Measurements from ENCODE around the gene CXCR6. TPM values are rescaled to one million over a fixed set of nuclear protein-coding genes. Genes with fewer than 3 reads are reported as not detected.

The CXCR6 gene
- total RNA-seq, 2 experiments from 2014 or later, result 0.49 to 0.58 TPM

DNA sequence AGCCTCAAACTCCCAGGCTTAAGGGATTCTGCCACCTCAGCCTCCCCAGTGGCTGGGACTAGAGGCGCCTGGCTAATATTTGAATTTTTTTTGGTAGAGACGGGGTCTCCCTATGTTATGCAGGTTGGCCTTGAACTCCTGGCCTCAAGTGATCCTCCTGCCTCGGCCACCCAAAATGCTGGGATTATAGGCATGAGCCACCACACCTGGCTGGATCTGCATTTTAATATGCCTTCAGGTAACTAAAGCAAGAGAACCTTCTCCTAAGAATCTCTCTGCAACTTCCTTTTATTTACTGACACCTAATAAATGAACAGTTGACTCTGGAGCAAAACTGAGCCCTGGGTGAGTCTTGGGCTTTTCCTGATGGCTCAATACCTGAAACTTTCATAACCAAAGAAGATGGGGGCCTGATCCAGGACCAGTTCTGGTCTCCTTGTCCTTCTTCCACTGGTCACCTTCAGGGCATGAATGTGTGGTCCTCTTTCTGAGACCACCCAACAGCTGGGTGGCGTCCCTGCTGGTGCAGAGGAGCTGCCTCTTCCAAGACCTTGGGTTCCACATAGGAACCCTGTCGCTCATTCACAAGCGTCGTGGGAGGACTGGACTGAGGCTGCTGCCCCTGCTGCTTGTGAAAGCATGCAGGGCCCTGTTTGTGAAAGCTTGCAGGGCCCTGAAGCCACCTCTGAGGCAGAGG is 28.8 kb upstream of the CXCR6 start:
- H3K4me3 Mint-ChIP-seq, result no peak overlapping the region
- peaks cover 35% of the 10 kb centered on the region for H3K4me1 Mint-ChIP-seq
- no peak for DNase-seq
- peaks cover 32% of the 10 kb centered on the region for H3K27me3 Mint-ChIP-seq
- peaks cover 13% of the 10 kb centered on the region for H3K36me3 Mint-ChIP-seq
- no peaks in the 10 kb centered on the region for H3K9me3 Mint-ChIP-seq
- H3K27ac Mint-ChIP-seq, result no peak overlapping the region

DNA sequence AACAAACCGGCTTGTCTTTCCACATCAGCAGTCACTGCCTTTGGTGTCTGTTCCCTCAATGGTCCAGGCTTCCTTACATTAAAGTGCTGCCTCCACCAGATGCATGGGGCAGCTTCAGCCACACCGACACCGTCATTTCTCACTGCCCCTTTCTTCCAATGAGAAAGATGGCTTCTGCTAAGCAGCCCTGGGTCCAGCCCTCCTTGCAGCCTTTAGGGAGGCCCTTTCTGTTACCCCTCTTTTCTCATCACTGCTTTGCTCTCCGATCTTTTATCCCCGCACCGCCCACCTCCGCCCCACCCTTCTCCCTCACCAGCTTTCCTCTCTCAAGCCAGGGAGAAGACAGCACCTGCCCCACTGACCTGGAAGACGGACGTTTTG is 28.2 kb upstream of the CXCR6 start:
- Mint-ChIP-seq H3K9me3 (no peaks in the 10 kb centered on the region), H3K4me3 (peak overlapping the region; percentile 29), H3K27me3 (peaks cover 28% of the 10 kb centered on the region), H3K4me1 (peaks cover 35% of the 10 kb centered on the region), H3K27ac (peak overlapping the region; percentile 65), H3K36me3 (peaks cover 13% of the 10 kb centered on the region)
- DNase-seq, result no peak

DNA sequence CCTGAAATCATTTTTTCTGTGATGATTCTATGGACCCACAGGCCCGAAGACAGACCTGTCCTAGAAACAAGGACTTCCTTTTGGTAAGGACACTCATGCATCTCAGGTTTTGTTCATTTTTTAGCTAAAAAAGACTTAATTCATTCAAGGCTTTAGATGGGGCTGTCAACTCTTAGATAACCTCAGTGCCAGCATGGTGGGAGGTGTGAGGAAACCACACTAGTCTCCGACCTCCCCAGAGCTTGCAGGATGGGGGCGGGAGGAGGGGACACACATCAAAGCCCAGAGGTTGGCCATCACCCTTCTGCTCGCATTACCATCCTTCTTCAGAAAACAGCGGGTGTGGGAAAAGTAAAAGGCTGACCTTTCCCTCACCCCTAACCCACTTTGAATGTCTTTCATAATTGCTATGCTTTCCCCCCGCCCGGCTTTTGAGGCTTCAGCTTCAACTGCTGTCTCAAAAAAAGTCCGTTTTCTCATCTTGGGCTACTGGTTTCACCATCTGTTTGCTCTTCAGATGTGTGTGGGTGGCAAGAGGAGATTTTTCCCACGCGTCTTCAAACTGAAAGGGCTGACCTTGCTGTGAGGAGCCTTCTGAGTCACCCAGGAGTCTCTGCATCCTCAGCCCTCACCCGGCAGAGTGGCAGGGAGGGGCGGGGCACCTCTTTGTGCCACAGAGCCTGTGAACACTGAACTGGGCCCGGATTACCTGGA is 27.6 kb upstream of the CXCR6 start:
- H3K27me3 Mint-ChIP-seq, result peaks cover 24% of the 10 kb centered on the region
- peak; percentile 86 for DNase-seq
- peak overlapping the region; percentile 29 for H3K4me3 Mint-ChIP-seq
- H3K9me3 Mint-ChIP-seq, result no peaks in the 10 kb centered on the region
- peaks cover 9% of the 10 kb centered on the region for H3K36me3 Mint-ChIP-seq
- H3K27ac Mint-ChIP-seq, result peak overlapping the region; percentile 65
- H3K4me1 Mint-ChIP-seq, result peaks cover 35% of the 10 kb centered on the region

DNA sequence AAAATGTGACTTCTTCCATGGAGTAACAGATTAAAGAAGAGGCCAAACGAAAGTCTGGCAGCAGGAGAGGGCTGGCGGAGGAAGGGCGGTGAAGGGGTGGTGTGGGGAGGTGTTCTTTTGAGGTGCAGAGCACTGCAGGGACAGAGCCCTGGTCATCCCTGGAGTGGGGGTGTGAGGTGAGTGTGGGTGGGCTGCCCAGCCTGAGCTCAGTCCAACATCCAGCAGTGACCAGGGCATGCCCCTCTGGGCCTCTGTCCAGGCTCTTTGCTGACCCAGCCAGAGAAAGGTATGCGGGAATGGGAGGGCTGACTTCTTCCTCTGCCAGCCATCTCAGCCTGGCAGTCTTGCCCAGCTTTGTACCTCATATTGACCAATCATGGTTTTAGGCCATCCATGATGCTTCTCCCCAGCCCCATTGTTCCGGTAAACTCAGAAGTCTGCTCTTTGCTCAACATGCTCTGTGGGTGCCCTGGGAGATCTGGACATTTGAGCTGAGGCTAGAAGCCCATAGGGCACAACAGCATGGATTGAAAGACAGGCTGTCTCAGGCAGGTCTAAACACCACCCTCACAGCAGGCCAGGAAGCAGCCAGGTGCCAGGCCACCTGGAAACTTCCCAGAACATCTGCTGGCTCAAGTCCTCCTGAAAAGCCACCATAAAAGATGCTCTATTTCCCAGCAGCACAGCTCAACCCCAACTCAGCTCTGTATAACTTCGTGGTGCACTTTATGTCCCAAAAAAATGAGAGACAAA is 25.9 kb upstream of the CXCR6 start:
- Mint-ChIP-seq H3K36me3 (peaks cover 16% of the 10 kb centered on the region), H3K9me3 (no peaks in the 10 kb centered on the region), H3K27me3 (peaks cover 18% of the 10 kb centered on the region), H3K4me3 (no peak overlapping the region), H3K4me1 (peaks cover 43% of the 10 kb centered on the region), H3K27ac (no peak overlapping the region)
- DNase-seq, result no peak

DNA sequence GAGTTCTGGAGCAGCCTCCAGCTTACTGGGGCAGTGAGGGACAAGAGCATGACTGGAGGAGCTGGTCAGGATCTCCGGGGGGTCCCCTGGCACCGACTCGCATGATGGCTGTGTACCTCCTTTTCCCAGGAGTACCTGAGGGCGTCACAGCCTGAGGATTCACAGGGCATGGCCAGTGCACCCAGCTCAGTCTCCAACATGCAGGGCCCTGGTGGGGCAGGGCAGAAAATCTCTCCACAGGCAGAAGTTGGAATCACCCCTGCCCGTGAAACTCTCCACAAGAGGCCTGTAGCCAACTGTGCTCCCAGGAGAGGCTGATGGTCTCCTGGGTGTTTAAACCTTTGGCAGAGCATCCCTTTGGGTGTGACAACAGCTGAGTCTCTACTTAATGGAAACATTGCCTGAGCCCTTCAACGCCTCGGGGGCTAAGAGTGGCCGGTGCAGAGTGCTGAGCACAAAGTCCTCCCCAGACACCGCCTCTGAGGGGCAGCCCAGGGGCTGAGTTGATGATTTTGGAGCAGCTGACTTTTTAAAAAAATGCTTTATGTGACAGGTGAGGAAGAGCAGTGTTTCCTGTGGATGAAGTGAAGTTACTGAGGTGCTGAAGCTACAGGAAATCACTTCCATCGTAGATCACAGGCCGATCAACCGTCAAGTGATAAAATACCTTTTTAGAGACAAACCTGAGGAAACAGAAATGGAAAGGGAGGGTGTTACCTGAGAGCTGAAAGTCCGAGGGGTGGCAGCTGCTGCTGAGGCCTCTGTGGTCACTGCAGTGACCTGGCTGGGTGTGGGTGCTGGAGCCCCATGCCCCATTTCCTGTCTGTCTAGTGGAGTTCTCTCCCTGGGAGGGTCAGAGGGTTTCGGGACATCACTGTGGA is 21.9 kb upstream of the CXCR6 start:
- Mint-ChIP-seq H3K4me1 (peaks cover 24% of the 10 kb centered on the region), H3K27ac (peak overlapping the region; percentile 27)

DNA sequence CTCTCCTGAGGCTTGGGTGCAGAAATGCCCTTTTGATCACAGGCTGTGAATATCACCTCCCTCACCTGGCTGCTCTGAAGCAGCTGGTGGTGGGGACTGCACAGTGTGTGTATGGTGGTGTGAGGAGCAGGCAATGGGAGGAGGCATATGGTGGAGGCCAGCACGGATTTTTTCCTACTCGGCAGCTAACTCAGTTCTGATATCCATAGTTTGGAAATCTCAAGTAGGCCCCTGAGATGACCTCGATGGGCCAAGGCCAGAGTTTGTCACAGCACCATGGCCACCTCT is 21.3 kb upstream of the CXCR6 start:
- Mint-ChIP-seq H3K36me3 (peaks cover 24% of the 10 kb centered on the region), H3K4me3 (no peak overlapping the region), H3K4me1 (peaks cover 18% of the 10 kb centered on the region), H3K27me3 (peaks cover under 1% of the 10 kb centered on the region), H3K9me3 (no peaks in the 10 kb centered on the region), H3K27ac (no peak overlapping the region)
- DNase-seq, result no peak

More for the DNA sequence above, 21.9 kb upstream of the CXCR6 start:
- no peak for DNase-seq
- Mint-ChIP-seq H3K36me3 (peaks cover 24% of the 10 kb centered on the region), H3K4me3 (no peak overlapping the region), H3K27me3 (peaks cover 4% of the 10 kb centered on the region), H3K9me3 (no peaks in the 10 kb centered on the region)

DNA sequence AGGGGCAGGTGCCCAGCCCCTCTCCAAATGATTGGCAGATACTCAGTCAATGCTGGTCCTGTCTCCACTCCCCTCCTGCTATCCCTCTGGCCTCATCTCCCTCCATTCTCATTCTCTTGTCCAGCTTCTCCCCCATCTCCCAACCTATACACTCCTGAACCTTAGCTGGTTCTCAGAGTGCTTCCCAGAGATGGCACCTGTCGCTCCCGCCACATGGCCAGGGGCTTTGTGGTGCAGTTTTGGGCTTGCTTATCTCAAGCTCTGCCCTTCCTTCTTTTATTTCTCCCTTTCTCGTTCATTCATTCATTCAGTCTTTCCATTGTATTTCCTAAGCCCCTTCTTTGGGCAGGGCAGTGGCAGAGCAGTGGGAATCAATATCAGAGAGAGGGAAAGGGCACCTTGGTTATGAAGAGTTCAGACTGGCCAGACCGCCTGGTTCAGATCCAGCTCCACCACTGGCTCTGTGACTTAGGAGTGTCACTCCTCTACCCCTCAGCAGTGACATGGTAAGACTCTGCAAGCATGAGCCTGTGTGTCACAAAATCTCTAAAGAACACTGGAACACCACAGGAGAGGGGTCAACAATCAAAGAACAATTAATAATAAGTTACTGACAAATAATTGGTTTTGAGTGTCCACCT is 20.2 kb upstream of the CXCR6 start:
- Mint-ChIP-seq H3K36me3 (peaks cover 23% of the 10 kb centered on the region), H3K27me3 (no peaks in the 10 kb centered on the region), H3K9me3 (no peaks in the 10 kb centered on the region), H3K4me3 (no peak overlapping the region), H3K27ac (no peak overlapping the region), H3K4me1 (peaks cover 15% of the 10 kb centered on the region)
- no peak for DNase-seq

DNA sequence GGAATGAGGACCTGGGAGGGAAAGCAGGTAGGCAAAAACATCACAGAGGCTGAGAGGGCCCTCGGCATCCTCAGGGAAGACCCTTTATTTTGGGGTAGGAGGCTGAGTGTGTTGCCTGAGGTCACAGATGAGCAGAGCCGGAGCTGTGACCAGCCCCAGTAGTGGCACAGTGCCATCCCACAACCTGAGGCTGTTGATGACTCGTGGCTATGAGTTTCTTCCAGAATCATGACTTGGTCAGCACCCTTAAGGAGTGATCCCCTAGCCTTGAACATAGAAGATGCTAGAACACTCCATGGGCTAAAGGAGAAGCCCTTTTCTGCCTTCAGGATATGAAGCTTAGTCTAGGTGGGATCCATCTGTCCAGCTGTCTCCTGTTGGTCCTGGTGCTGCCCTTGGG is 19.5 kb upstream of the CXCR6 start:
- Mint-ChIP-seq H3K27ac (no peak overlapping the region), H3K4me1 (peaks cover 12% of the 10 kb centered on the region), H3K4me3 (no peak overlapping the region), H3K9me3 (no peaks in the 10 kb centered on the region), H3K36me3 (peaks cover 21% of the 10 kb centered on the region), H3K27me3 (no peaks in the 10 kb centered on the region)
- DNase-seq, result no peak

DNA sequence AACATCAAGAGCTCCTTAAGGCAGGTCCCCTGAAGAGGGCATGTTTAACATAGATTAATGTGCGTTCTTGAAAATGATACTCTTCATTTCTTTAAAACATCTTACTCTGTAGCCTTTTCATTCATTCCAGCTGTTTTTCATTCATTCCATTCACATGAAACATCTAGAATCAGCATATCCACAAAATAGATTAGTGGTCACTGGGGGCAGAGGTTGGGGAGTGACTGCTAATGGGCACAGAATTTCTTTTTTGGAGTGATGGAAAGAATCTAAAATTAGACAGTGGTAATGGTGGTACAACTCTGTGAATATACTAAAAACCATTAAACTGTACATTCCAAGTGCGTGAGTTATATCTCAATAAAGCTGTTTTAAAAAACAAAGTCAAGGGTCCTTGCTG is 15.4 kb upstream of the CXCR6 start:
- Mint-ChIP-seq H3K36me3 (peaks cover 26% of the 10 kb centered on the region), H3K9me3 (no peaks in the 10 kb centered on the region), H3K4me3 (no peak overlapping the region), H3K27me3 (no peaks in the 10 kb centered on the region), H3K4me1 (peaks cover 3% of the 10 kb centered on the region), H3K27ac (no peak overlapping the region)
- no peak for DNase-seq

DNA sequence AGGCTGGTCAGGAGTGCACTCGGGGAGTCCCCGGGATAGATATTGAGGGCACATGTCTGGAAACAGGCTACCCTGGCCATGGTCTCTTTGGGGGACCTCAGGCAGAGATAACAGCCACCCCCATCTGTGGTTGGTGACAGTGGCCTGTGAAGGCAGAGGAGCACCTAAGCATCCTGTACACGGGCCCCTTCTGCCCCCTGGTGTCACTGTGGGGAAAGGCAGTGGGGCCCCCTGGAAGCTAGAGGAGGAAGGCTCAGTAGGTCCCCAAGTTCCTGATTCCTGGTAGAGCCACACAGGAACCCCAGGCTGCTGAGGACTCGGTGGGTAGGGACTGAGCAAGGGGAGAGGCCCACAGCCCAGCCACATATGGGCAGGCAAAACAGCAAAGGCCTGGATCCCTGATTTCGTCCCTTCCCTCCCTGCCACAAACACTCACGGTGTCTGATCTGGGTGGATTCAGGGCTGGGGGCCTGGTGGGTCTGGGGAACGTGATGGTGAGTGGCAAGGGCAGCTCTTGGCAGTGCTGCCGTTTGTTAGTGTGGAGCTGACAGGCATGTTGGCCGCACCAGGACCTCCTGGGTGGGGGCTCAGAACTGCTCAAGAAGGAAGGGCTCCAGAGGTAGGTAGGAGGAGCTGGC is 14.1 kb upstream of the CXCR6 start:
- Mint-ChIP-seq H3K36me3 (peaks cover 27% of the 10 kb centered on the region), H3K4me1 (peaks cover 3% of the 10 kb centered on the region), H3K9me3 (no peaks in the 10 kb centered on the region), H3K27me3 (no peaks in the 10 kb centered on the region), H3K4me3 (no peak overlapping the region), H3K27ac (no peak overlapping the region)
- DNase-seq, result peak; percentile 68

DNA sequence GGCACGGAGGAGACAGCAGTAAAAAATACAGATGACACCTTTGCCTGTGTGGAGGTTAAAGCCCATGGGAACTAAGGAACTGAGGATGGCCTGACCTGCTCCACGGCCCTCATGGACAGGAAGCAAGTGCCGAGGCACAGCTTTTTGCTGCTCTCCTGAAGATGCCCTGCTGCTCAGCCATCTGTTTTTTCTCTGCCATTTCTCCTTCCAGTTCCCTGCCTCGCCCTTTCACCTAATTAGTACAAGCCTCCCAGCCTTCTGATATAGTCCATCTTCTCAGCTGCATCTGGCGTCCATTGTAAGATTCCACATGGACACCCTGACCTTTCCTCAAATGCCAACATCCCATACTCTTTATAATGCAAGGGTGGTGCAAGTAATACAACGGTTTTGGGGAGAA is 11.8 kb upstream of the CXCR6 start:
- Mint-ChIP-seq H3K9me3 (no peaks in the 10 kb centered on the region), H3K4me3 (no peak overlapping the region), H3K27me3 (no peaks in the 10 kb centered on the region), H3K4me1 (peaks cover 3% of the 10 kb centered on the region), H3K36me3 (peaks cover 28% of the 10 kb centered on the region), H3K27ac (no peak overlapping the region)
- no peak for DNase-seq

DNA sequence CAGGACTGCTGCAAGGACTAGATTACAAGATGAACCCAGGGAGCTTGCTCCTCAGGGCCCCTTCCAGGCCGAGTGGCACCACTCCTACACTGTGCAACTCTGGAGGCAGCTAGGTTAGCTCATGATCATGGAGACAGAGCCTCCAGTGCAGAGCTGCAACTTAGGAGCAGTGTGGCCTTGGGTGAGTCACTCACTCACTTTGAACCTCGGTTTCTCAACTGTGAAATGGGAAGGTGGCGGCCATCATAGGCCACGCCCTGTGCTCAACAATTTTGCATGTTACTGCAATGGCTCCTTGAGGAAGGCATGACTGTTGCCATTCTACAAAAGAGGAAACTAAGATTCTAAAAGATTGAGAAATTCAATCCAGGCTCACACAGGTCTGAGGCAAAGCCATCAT is 11.2 kb upstream of the CXCR6 start:
- Mint-ChIP-seq H3K27me3 (no peaks in the 10 kb centered on the region), H3K4me1 (peaks cover 3% of the 10 kb centered on the region), H3K9me3 (no peaks in the 10 kb centered on the region), H3K36me3 (peaks cover 28% of the 10 kb centered on the region), H3K4me3 (no peak overlapping the region), H3K27ac (no peak overlapping the region)
- no peak for DNase-seq

DNA sequence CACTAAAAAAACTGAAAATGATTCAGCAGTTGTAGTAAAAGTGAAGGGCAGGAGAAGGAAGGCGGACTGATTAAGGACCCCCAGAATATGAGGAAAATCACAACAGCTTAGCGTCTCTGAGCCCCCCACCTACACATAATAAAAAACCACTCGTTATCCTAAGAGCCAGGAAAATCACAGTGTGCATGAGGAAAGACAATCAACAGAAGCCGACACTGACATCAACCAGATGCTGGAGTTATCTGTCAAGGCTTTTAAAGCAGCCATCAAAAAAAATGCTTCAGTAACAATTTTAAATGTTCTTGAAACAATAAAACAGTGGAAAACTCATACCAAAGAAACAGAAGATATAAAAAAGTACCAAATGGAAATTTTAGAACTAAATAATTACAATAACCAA is 9.7 kb upstream of the CXCR6 start:
- no peak for DNase-seq
- Mint-ChIP-seq H3K4me1 (peaks cover 3% of the 10 kb centered on the region), H3K4me3 (no peak overlapping the region), H3K36me3 (peaks cover 25% of the 10 kb centered on the region), H3K27ac (no peak overlapping the region), H3K27me3 (no peaks in the 10 kb centered on the region), H3K9me3 (no peaks in the 10 kb centered on the region)

DNA sequence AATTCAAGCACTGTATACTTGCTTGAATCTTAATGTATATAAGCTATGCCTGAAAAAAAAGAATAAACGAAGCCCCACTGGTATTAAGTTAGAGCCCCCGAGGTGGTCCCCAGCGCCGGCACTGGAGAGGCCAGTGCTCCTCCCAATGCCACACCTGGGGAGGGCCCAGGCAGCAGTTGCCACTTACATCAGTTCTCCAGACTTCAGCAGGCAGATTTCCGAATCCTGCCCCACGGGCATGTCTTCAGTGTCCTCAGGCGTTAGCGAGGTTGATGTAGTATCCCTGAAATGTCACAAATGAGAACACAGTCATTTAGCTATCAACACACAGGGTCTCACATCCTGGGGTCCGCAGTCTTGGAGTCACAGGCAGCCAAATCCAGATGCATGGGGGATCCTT is 7.0 kb upstream of the CXCR6 start:
- Mint-ChIP-seq H3K27me3 (no peaks in the 10 kb centered on the region), H3K4me3 (no peak overlapping the region), H3K9me3 (peaks cover 4% of the 10 kb centered on the region), H3K4me1 (peaks cover 14% of the 10 kb centered on the region), H3K36me3 (peaks cover 27% of the 10 kb centered on the region), H3K27ac (no peak overlapping the region)
- no peak for DNase-seq
